Measurements from ENCODE around the gene ZCCHC17.

DNA sequence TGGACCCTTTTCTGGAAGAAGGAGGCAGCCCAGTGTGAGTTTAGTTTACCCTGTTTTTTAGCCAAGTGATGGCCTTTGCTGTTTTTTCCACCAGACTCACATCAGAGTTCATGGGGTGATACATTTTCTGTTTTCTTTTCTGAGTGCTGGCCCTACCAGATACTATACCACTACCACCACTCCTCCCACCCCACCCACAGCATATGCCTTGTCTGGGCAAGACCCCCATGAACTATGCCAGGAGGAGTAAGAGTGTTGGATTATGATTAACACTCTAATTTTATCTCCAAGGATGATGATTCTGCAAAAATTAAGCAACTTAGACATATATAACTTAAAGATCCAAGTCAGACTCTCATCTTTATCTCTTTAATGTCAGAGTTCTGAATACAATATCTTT is 50.0 kb downstream of the ZCCHC17 start:
- TF ChIP-seq, protein P1, sequence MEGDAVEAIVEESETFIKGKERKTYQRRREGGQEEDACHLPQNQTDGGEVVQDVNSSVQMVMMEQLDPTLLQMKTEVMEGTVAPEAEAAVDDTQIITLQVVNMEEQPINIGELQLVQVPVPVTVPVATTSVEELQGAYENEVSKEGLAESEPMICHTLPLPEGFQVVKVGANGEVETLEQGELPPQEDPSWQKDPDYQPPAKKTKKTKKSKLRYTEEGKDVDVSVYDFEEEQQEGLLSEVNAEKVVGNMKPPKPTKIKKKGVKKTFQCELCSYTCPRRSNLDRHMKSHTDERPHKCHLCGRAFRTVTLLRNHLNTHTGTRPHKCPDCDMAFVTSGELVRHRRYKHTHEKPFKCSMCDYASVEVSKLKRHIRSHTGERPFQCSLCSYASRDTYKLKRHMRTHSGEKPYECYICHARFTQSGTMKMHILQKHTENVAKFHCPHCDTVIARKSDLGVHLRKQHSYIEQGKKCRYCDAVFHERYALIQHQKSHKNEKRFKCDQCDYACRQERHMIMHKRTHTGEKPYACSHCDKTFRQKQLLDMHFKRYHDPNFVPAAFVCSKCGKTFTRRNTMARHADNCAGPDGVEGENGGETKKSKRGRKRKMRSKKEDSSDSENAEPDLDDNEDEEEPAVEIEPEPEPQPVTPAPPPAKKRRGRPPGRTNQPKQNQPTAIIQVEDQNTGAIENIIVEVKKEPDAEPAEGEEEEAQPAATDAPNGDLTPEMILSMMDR (IDR thresholded peaks at IDR 0.05), result no peak
- no peak for TF ChIP-seq POLR2A (IDR thresholded peaks at IDR 0.05)
- no peak for TF ChIP-seq POLR2AphosphoS5 (IDR thresholded peaks at IDR 0.05; ENCODE audit: insufficient read depth in 1 of 2, low read depth in 1 of 2)

Measured in vagina (tissue), 2 donors.